Lower leg skin (tissue), 3 donors: Measurements from ENCODE around the gene DYRK3.

Source experiments
- POLR2A ChIP-seq, 2 donors: fragments of 450-650 bp; IDR thresholded peaks; one replicate each; pipeline ENCODE4 v1.6.1; 2016 to 2017; ENCODE audit warnings: antibody characterized with exemption in 2 of 2, mild to moderate bottlenecking in 1 of 2, moderate library complexity in 1 of 2
- TF ChIP-seq, protein P1 (sequence below), 3 donors: fragments of 450-650 bp; IDR thresholded peaks; one replicate each; pipeline ENCODE4 v1.5.1; 2016; ENCODE audit warnings: antibody characterized with exemption in 3 of 3, mild to moderate bottlenecking in 3 of 3, moderate library complexity in 2 of 3

DNA sequence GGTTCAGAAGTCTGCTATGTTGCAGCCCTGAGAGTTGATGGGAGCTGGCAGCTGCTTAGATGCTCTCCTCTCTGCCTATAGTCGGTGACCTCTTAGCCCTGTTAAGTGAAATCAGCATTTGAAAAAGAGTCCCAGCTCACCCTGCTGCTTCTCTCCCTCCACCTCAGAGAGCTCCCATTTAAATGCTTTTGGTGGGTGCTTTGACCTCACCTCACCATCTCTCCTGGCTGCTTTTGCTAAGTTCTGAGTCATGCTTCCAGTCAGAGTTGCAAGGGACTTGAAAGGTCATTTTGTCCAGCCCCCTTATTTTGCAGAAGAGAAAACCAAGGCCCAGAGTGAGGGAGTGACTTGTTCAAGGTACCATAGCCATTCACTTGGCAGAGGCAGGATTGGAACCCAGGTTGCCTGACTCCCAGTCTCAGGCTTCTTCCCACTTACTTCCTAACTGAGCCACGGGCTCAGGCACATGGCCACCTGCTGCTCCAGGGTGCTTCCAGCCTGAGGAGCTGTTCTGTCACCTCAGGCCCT, 52.6 kb downstream of the DYRK3 start:
- TF ChIP-seq POLR2A (IDR thresholded peaks at IDR 0.05), result no peak
- TF ChIP-seq, protein P1, sequence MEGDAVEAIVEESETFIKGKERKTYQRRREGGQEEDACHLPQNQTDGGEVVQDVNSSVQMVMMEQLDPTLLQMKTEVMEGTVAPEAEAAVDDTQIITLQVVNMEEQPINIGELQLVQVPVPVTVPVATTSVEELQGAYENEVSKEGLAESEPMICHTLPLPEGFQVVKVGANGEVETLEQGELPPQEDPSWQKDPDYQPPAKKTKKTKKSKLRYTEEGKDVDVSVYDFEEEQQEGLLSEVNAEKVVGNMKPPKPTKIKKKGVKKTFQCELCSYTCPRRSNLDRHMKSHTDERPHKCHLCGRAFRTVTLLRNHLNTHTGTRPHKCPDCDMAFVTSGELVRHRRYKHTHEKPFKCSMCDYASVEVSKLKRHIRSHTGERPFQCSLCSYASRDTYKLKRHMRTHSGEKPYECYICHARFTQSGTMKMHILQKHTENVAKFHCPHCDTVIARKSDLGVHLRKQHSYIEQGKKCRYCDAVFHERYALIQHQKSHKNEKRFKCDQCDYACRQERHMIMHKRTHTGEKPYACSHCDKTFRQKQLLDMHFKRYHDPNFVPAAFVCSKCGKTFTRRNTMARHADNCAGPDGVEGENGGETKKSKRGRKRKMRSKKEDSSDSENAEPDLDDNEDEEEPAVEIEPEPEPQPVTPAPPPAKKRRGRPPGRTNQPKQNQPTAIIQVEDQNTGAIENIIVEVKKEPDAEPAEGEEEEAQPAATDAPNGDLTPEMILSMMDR (IDR thresholded peaks at IDR 0.05), result no peak
